Peyer's patch (tissue), 4 donors: Measurements from ENCODE around the gene CCR7.

Experiments
- POLR2A ChIP-seq, 2 donors: fragments of 450-650 bp; IDR thresholded peaks; one replicate each; pipeline ENCODE4 v1.5.1; 2017; ENCODE audit warnings: antibody characterized with exemption in 2 of 2, mild to moderate bottlenecking in 2 of 2, moderate library complexity in 2 of 2
- TF ChIP-seq, protein P1 (sequence below), 6 experiments: fragments of 450-650 bp in 4 of 6; fragments of 200-600 bp in 2 of 6; sonication (generic) in 1 of 6; IDR thresholded peaks; one replicate each; pipeline ENCODE4 v1.5.1; 2017 to 2019; ENCODE audit warnings: antibody characterized with exemption in 6 of 6, mild to moderate bottlenecking in 3 of 6, moderate library complexity in 1 of 6

DNA sequence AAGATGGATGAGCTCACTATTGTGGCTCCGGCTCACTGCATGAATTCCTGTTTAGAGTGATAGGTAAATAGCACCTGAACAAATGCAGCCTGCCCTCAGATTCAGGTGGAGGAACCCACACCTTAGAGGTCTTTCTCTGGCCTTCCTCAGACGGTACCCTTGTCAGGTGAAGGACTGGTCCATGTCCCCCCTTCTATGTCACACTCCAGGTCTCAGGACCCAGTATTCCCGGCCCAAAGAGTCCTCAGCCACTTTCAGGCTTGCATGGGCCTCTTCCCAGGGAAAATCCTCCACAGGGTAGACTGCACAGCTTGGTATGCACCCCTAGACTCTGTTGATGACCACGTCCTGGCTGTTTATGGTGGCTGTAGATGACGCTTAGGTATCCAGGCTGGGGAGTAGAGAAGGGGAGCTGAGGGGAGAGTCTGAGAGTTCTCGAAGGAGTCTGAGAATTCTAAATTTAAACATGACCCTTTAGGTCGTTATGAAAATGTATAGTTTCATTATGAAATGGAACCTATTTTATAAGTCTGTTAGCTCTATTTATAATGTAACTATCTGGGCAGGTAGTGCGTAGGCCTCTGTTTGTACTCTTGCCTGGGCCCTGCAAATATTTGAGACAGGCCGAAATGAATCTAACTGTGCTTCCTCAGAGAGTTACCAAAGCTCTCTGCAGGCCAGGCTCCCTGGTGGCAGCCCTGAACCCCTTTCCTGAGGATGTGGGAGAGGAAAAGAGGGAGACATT lies 32.5 kb upstream of the CCR7 start:
- TF ChIP-seq POLR2A (IDR thresholded peaks at IDR 0.05), result no peak
- TF ChIP-seq, protein P1, sequence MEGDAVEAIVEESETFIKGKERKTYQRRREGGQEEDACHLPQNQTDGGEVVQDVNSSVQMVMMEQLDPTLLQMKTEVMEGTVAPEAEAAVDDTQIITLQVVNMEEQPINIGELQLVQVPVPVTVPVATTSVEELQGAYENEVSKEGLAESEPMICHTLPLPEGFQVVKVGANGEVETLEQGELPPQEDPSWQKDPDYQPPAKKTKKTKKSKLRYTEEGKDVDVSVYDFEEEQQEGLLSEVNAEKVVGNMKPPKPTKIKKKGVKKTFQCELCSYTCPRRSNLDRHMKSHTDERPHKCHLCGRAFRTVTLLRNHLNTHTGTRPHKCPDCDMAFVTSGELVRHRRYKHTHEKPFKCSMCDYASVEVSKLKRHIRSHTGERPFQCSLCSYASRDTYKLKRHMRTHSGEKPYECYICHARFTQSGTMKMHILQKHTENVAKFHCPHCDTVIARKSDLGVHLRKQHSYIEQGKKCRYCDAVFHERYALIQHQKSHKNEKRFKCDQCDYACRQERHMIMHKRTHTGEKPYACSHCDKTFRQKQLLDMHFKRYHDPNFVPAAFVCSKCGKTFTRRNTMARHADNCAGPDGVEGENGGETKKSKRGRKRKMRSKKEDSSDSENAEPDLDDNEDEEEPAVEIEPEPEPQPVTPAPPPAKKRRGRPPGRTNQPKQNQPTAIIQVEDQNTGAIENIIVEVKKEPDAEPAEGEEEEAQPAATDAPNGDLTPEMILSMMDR (IDR thresholded peaks at IDR 0.05), result no peak
